HG03378 (cell line): Measurements from ENCODE around the gene FSTL4.

Source experiments
- ATAC-seq: cut with Tn5 transposase; IDR thresholded peaks from one replicate; pipeline ENCODE4 v1.9.1; 2021; ENCODE audit warnings: mild to moderate bottlenecking, moderate library complexity; ENCODE audit not compliant: unreplicated experiment

Gene FSTL4

DNA sequence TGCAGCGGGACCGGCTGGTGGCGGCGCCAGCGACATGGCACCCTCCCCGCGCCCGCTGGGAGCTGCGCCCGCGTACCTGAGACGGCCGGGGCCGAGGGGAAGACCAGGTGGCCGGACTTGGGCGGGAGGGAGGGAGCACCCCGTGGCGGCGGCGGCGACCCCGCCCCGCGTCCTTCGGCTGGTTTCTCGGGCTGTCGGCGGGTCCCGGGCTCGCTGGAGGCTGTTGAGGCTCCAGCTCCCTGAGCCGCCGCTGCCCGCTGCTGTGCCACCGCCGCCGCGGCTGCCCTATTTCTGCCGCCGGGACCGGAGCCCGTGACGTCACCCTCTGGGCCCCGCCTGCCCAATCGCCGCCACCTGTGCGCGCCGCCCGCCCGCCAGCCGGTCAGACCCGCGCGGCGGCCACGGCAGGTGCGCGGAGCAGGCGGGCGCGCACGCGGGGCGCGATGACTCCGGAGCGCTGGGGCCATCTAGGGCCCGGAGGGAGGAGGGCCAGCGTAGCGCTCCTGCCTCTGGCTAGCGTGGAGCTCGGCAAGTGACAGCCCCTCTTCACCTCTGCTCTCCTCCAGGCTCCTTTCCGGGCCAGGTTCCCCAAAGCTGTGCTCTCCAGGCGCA, at the start of gene FSTL4:
TSS of gene FSTL4 (minus strand) at position 293 of the 612 bp plus-strand sequence.
- no peak for ATAC-seq

- no peak for ATAC-seq
Measured at GRCh38 chr5:133661389-133661788, 49.0 kb upstream of the FSTL4 start.

- no peak for ATAC-seq
Measured at GRCh38 chr5:133658327-133658726, 46.0 kb upstream of the FSTL4 start.

- ATAC-seq = no peak
Measured at GRCh38 chr5:133657036-133657435, 44.7 kb upstream of the FSTL4 start.

DNA sequence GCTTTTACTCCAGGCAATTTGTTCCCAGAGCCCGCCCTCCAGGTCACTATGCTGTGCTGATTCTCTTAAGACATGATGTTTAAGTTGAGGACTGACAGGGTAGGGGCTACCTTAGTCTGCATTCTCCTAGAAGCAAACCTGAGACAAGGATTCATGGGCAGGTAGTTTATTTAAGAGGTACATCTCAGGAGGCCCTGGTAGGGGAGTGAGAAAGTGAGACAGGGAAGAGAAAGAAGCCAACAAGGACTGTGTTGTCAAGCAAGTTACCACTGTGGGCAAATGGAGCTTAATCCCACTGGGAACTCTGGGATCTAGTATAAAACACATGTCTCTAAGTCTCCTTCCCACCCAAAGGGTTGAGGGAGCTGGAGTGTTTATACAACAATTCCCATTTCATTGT, 43.6 kb upstream of the FSTL4 start:
- no peak for ATAC-seq

DNA sequence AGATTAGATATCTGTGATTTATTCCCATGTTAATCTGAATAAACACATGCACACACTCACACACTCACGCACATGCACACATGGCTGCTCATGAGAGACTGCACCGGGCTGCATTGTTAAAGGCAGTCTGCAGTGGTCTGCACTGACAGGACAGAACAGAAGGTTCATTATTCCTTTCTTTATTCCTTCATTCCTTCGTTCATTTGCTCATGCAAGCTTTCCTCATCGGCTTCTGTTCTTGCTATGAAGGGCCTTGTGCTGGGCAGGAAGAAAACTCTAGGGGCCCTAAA, 41.4 kb upstream of the FSTL4 start:
- ATAC-seq = no peak

GRCh38 chr5:133652951-133653759, 40.8 kb upstream of the FSTL4 start:
- ATAC-seq = no peak

- ATAC-seq = no peak
Measured at GRCh38 chr5:133644000-133644865, 31.9 kb upstream of the FSTL4 start.

DNA sequence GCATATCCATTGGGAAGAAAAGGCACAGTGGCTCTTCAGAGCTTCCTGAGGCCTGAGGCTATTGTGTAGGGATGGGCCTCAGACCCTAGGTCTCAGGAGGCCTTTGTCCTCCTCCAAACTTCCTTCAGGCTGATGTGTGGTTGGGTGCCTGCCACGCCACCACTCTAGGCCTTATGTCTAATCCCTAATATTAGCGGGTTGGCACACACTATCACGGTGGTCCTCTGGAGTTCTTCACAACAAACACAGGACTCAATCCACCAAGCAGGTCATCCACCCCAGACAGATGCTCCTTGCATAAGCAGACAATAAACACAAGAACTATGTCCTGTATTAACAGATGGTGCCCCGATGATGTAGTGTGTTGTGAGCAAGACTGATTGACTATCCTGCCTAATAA, 31.0 kb upstream of the FSTL4 start:
- ATAC-seq = no peak

DNA sequence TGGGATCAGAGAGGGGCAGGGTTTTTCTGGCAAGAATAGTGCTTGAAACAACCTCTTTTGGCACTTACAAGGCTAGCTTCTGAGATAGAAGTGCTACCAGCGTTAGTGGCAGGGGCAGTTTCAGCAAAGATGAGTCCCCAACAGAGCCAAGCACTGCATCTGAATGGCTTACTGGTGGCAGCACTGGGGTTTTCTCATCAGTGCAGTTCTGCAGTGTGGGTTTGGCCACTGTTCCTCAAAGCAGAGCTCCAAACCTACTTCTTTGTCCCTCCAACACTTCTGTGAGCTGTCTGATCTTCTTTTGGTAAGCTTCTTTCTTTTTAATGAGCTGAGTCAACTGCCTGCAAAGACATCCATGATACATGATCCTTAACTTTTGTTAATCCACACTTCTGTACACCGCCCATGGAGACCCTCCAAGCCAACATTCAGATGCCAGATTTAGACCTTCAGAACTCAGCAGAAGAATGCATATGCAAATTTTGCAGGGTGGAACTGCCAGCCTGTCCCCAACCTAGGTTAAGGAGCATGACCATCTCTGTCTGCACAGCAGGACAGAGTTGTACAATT, 29.9 kb upstream of the FSTL4 start:
- ATAC-seq = no peak

- no peak for ATAC-seq
Measured at GRCh38 chr5:133641683-133642082, 29.3 kb upstream of the FSTL4 start.

DNA sequence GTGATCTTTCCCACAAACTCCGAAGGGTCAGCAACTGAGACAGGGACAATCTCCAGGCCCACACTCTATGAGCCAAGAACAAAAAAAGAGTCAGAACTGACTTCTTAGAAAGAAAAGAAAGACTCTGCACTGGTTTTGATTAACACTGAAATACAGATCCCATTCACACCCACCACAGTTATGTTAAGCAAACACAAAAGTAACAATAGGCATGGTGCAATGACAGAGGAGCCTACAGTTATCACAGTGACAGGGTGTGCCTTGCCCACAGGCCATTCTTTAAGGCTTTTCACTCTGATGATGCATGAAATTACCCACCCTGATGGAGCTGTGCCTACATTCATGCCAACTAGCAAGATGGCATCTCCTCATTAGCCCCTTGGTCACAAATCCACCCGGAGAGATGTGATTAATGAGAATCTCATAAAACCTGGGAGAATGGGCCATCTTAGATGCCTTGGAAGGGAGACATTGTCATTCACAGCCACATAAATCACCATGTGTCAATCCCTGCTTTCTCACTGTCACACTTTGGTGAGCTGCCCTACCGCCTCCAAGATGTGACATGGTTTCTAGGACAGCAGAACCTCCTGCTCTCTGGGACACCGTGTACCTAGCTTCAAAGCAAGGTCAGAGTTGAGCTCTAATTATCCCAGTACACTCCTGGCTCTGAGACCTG, 27.6 kb upstream of the FSTL4 start:
- no peak for ATAC-seq

DNA sequence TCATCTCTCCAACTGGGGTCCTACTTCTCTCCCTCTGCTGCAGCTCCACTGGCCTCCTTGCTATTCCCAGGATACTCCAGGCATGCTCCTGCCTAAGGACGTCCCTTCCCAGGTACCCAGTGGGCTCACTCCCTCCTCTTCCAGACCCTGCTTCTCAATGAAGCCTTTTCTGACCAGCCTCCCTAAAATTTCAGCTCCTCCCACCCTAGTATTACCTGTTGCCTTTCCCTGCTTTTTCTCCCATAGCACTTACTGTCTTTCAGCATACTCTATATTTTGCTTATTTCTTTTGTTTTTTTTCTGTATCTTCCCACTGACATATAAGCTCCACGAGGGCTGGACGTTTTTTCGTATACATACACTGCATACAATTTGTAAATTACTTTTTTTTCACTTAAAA, 26.1 kb upstream of the FSTL4 start:
- no peak for ATAC-seq

DNA sequence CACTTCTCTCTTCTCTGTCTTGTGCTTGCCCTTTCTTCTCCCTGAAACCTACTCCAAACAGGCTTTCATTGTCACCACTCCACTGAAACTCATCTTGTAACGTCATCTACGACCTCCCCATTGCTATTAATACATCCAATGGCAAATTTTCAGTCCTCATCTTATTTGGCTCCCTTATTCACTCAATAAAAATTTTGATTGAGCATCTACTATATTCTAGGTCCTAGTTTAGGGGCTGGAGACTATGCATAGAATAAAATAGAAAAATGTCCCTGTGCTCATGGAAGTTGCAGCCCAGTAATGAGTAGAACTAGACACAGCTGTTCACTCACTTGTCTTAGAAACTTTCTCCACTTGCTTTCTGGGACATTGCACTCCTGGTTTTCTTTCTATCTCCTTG, 24.9 kb upstream of the FSTL4 start:
- ATAC-seq = no peak

- ATAC-seq = no peak
Measured at GRCh38 chr5:133635051-133635450, 22.7 kb upstream of the FSTL4 start.

GRCh38 chr5:133627180-133627579, 14.8 kb upstream of the FSTL4 start:
- ATAC-seq = no peak

DNA sequence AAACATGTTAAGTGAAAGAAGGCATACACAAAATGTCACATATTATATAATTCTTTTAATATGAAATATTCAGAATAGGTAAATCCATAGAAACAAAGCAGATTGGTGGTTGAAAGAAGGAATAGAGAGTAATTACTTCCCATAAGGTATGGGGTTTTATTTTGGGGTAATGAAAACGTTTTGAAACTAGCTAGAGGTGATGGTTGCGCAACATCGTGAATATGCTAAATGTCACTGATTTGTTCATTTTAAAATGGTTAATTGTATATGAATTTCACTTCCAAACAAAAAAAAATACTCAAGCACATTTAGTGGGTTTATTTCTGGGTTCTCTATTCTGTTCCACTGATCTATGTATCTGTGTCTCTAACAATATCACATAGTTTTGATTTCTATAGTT, 12.0 kb upstream of the FSTL4 start:
- no peak for ATAC-seq

GRCh38 chr5:133618141-133618540, 5.8 kb upstream of the FSTL4 start:
- no peak for ATAC-seq

DNA sequence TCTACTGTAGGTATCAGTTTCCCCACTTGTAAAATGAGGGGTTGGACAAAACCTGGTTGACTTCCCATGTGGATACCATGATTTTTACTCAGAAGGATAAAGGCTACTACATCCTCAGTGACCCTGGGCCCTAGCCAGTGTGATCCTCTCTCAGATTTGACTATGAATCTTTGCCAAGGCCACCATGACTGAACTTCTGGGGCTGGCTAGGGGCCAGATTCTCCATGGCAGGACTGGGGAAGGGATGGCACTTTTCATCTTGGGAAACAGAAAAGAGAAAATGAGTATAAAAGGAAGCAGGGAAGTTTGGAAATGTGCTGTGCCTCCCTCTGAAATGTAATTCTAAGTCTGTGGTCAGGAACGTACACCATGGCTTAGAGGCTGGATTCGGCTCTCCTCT, 1.4 kb upstream of the FSTL4 start:
- ATAC-seq = no peak

GRCh38 chr5:133613184-133613583, 843 bp upstream of the FSTL4 start:
- no peak for ATAC-seq
